NCI-H128 (cell line): ENCODE results near the gene LRBA.
A peak's percentile ranks its signal among the peaks of the same experiment; 100 is the strongest.

Source experiments
- DNase-seq: peaks from one replicate; lab custom pipeline; 2025; ENCODE audit not compliant: unreplicated experiment; lab: John Stamatoyannopoulos, UW

Gene LRBA

DNA sequence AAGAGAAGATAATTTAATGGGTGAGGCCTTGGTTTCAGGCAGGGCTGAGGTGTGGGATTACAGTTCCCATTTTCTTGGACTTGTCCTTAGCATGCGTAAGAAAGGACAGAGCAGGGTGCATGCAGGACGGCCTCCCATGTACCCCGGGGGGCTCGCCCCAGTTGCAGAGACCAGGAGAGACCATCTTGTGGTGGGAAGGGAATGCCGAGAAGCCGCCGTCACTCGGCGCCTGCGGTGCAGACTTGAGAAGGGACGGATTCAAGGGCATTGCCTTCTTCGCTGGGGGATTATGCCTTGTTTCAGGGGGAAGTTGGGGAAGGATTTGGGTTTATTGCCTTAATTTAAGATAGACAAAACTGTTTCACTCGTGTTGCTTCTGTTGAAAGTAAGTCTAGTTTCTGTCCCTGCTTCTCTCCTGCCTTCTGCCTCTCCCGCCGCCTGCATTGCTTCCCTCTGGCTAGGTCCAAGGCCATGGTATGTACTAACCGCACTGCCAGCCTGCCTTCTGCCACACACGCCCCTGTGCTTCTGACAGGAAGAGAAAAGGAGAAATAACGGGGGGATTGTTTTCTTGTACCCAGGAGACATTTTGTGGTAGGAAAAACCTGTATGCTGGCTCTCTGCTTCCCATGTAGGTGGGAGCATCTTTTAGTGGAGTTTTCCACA is 761.0 kb downstream of the LRBA start:
- no peak for DNase-seq

DNA sequence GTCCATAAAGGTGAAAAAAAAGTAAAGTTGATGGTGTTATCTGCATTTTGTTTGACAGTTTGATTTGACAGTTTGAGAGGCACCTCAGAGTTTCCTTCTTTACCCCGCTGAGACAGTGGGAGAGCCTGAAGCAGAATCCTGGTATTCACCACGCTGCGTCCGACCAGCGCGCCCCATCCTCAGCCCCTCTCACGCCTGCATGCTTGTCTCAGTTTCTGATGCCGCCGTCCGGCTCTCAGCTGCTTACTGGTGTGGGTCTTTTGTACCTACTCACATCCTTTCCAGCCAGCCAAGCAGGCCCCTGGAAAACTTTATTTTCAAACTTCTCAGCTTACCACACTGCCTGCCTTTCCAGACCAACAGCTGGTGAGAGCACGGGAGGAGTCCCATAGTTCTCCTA is 761.7 kb downstream of the LRBA start:
- no peak for DNase-seq

DNA sequence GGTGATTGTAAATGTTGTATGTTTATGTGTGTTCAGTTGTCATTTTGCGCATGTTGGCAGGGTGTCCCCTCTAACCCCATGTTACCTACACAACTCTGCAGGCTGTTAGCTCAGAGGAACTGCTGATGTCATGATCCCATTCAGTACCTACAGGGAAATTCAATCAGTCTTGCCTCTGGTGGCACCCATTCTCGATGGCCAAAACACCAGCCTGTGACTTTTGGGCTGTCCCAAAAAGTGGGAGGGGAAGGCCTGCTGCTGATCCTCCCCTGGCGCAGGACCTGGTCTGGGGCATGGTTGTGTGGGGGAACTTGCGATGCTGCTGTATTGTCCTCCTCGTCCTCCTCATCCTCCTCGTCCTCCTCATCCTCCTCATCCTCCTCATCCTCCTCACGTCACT is 762.3 kb downstream of the LRBA start:
- no peak for DNase-seq

DNA sequence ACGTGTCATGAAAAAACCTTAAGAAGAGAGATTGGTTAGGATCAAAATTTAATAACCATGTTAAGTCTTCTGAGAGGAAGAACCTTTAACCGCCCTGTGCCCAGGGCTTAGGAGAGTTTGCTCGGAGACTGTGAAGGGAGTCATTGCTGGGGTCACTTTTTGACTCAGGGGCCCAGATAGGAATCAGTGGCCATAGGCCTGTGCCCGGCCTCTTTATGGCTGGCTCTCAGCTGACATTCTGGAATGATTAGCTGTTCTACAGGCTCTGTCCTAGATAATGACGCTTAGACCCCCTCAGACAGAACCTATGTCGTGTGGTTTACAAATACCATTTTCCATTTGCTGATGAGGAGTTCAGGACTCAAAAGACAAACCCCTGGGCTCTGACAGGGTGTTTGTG is 762.8 kb downstream of the LRBA start:
- DNase-seq = no peak

DNA sequence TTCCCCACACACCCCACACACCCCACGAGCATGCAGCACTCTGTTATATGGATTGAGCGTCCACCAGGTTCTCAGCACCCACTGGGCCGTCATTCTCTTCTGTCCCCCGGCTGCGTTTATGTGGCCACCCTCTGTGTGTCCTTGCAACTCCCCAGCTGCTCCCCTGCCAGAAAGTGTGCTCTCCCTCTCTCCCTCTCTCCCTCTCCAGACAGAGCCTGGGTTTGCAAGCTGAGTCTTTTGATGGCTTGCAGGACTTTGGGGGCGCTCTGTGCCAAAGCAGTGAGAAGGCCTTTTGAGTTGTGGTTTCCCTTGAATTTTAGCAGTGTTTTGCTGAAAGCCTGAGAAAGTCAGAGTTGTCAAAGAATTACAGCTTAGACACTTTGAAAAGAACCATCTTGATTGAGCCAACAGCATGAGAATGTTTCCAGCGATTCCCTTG is 763.3 kb downstream of the LRBA start:
- DNase-seq = no peak

DNA sequence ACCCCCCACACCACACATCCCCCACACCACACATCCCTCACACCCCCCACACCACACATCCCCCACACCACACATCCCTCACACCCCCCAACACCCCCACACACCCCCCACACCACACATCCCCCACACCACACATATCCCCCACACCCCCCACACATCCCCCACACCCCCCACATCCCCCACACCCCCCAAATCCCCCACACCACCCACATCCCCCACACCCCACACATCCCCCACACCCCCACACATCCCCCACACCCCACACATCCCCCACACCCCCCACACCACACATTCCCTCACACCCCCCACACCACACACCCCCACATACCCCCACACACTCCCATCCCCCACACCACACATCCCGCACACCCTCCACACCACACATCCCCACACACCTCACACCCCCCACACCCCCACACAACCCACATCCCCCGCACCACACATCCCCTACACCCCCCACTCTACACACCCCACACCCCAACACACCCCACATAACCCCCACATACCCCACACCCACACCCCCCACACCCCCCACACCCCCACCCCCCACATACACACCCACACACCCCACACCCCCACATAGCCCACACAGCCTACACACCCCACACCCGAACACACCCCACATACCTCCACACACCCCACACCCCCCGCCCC is 764.0 kb downstream of the LRBA start:
- DNase-seq = no peak

DNA sequence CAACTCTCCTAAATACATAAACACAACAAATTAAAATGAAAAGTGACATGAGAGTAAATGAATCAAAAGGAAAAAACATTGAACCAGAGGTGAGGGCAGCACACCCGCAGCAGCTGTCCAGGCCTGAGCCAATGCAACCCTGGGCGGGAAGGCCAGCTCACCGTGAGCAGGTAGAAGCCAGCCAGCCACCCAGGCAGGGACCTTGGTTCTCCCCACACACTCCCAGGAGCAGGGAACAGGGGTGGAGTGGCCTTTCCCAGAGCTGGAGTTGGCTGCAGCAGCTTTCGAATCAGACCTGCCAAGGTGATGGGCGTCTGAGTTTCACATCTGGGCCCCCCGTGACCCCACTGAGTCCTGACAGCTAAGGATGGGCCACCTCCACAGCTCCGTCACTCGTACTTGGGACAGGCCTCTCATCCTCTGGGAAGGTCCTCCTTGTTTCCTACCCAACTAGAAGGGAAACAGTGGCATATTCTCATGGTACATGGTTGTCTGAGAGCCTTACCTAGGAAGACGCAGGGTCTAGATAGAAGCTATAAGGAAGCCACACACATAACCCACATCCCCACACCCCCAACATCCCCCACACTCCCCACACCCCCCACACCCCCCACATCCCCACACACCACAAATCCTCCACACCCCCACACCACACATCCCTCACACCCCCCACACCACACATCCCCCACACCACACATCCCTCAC is 764.6 kb downstream of the LRBA start:
- DNase-seq = no peak

DNA sequence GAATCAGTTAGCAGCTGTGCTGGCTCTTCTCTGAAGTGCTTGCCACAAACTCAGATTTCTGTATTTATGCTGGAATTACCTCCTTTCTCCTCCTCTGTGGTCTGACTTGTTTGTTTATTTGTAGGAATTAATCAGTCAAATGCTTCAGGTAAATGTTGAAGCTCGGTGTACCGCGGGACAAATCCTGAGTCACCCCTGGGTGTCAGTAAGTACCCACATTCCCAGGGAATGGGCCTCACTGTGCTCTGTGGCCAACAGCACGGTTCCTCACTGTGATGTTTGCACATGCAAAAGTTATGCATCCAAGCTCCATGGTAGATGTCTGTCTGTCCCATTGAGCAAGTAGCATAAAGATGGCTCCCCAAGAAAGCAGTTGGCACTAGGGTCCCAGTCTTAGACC is 766.9 kb downstream of the LRBA start:
- DNase-seq = no peak

DNA sequence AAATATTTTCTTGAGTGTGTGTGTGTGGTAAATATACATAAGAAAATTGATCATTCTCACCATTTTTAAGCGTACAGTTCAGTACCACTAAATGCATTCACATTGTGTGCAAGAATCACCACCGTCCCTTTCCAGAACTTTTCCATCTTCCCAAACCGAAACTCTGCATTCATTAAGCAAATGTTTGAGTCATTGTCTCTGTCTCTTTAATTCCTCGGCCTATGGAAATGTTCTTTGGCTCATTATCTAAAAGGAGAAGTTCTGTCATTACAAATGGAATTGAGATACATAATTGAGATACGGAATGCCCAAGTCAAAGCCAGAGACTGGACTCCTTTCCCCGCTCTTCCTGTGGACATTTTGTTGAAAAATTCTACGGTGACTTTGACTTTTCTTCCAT is 767.9 kb downstream of the LRBA start:
- no peak for DNase-seq

DNA sequence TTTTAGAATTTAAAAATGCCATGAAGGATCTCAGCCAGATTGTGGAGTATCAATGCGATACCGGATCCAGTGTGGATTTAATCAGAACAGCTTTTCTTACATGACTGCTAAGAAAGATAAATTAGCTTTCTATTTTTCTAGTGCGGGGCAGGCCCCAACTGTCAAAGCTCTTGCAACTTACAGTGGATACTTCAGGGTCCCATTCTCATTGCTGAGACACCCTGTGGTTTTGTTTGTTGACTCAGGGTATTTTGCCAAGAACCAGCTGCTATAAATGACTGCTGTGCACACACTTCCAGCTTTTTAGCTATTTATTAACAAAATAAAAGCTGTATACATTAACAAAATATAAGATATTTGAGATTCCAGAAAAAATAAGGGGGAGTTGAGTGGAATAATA is 770.5 kb downstream of the LRBA start:
- DNase-seq = peak; percentile 3

DNA sequence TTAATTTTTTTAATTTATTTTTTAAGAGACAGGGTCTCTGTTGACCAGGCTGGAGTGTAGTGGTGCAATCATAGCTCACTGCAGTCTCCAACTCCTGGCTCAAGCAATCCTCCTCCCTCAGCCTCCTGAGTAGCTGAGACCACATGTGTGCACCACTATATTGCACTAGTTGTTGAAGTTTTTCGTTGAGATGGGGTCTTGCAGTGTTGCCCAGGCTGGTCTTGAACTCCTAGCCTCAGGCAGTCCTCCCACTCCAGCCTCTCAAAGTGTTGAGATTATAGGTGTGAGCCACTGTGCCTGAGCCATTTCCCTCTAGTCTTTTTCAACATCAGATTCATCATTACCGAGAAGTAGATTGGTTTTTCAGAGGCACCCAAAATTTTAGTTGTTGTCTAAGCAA is 771.2 kb downstream of the LRBA start:
- DNase-seq = no peak

DNA sequence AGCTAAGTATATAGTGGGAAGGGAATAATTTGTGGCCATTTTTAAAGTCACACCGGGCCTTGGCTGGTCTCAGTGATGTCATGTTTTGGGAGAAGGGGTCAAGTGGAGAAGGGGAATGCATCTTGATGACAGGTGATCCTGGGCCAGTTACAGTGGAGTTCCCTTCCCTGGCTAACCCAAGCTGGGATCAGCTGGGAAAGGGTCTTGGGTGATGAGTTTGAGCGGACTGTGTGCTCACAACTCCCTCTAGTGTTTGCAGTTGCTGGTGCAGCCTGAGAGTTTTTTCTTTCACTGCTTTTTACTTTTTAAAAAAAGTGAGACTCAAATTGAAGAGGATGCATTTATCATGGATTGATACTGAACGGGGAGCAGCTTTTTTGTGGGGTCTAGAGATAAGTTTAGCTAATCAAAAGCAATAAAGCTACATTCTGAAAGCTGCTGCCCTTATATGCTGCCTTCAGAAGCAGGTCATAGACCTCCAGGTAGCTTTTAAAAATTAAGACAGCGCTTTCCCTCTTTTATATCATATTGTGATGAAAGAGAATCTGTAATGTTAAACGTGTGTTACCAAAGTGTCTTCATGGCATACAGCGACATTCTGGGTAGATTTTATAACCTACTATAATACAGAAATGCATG is 772.1 kb downstream of the LRBA start:
- no peak for DNase-seq

DNA sequence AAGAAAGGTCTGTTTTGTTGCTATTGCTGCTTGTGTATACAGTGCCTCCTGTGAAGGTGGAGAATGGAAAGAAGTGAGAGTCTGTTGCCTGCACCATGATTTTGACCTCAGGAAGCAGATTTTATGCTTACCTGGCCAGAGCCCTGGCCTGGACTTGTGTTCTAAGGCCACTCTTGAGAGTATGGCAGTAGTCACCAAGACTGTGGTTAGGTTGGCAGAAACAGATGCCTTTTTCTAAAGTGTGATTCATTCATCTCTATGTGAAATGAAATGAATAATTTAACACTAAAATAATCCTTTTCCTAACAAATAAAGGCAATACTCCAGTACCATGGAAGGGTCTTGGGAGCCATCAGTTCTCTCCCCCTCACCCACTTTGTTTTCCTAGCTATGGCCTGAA is 775.1 kb downstream of the LRBA start:
- no peak for DNase-seq

DNA sequence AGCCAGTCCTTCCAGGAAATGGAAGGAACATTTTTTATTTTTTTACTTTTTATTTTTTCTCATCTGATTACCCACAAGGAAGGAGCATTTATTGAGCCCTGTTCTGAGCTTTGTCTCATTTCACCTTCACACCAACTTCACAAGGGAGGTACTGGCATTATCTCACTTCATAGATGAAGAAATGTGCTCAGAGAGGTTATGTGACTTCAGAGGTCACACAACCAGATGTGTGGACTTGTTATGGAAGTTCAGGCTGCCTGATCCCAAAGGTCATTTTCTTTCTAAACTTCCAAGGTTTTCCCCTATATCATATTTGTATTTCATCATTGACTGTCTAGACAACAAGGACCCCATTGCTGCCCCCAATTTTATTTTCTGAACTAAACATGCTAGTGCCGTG is 776.5 kb downstream of the LRBA start:
- no peak for DNase-seq

DNA sequence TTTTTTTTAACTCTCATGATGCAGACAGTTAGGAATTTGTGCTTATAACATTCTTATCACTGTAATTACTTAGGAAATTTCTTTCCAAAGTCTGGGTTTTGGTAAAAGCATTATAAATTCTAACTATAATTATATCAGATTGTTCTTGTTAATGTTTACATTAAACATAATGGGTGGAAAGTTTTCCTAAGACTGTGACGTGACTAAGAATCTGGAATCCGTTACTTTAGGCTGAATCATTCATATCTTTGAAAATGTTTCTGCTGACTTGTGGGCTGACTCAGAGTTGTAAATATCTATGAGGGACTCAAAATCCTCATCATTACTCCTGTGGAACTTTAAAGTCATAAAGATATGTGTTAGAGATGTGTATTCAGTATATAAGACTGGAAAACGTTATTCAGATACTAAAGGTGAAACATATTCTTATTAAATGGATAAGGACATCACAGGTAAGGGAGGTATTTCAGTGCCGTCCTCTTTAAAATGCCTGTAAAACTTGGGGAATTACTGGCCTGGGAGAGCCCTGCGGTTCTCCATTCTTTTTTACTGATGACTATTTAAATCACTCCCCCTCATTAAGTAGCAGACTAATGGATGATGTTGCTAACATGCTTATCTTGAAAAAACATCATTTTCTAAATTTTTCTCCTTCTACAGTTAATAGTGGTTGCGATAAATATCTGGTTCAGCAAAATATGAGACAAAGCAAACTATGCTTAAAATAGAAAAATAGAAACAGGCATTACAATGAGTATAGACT is 777.8 kb downstream of the LRBA start:
- no peak for DNase-seq

DNA sequence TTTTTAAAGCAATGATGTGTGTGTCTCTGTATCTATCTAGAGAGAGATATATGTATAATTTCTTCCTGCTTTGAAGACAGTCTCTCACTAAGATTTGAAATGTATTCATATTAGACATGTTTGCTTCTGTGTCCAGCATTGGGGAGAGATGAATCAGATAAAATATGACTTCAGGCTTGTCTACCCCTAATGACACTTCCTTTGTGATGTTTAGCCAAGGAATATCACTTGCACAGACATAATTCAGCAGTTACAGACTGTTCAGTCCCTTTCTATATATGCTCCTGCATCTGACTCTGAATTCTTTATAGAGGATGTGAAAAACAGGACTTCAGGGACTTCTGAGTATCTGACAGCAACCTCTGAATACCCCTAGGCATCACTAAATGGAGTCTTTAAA is 778.5 kb downstream of the LRBA start:
- no peak for DNase-seq

DNA sequence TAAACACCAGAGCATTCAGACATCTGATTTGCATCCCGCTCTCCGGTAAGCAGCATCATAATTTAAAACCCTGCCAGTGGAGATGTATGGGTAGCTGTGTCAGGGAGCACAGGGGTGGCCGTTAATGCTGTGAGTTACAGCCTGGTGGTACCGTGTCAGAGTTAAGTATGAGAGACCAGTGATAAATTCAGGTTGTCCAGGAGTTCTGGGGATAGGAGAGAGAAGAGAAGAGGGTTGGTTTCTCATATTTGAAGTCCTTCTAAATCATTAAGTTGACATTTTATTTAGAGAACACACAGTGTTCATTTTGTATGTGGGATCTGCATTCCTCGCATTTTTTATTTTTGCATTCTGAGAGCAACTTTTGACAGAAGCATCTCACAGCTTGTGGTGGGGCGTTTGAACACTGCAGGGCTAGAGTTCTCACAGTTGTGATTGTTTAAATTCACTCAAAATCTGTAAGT is 779.2 kb downstream of the LRBA start:
- DNase-seq = no peak

DNA sequence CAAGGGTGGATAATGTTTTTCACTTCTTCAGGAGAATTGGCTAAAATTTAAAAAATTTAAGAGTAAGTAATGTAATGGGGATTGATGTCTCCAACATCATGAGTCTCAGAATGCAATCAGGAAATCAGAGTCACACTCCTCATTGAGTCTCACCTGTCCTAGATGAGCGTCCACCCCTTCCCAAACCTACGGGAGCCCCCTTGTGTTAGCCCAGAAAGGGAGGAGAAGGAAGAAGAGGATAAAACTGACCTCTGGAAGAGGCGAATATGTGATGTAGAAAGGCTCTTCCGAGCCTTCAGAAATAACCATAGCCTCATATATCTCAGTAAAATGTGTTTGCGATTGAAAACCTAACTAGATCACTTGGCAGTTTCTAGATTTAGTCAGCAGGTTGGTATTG is 779.8 kb downstream of the LRBA start:
- no peak for DNase-seq

DNA sequence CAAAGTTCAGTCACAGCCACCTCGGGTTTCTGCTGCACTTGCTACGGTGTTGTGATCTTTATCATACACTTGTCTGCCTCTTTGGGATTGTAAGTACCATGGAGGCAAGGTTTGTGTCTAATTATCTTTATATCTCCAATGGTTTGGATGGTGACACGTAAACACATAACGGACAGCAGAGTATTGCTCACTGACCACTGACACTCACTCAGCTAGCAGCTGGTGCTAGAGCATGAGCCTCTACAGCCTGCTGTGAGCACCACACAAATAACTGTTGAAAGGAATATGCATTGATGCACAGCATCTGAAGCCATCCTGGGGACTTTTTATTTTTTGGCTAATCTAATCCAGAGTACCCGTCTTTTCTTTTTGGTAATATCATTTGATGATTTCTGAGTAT is 780.8 kb downstream of the LRBA start:
- no peak for DNase-seq

DNA sequence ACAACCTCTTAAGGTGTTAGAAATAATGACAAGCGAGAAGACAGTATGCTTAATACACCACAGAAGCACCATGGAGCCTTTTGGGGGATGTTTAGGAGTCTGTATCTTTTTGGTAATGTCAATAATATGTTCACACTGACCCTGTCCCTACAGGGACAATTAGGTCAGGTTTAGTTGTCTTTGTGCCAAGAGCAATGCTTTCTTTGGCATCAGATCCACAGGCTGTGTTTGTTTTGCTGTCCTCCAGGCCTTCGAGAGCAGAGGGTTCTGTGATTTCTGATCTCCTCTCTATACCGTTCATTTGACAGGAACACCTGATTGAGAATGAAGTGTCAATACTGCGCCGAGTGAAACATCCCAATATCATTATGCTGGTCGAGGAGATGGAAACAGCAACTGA is 783.1 kb downstream of the LRBA start:
- DNase-seq = no peak

DNA sequence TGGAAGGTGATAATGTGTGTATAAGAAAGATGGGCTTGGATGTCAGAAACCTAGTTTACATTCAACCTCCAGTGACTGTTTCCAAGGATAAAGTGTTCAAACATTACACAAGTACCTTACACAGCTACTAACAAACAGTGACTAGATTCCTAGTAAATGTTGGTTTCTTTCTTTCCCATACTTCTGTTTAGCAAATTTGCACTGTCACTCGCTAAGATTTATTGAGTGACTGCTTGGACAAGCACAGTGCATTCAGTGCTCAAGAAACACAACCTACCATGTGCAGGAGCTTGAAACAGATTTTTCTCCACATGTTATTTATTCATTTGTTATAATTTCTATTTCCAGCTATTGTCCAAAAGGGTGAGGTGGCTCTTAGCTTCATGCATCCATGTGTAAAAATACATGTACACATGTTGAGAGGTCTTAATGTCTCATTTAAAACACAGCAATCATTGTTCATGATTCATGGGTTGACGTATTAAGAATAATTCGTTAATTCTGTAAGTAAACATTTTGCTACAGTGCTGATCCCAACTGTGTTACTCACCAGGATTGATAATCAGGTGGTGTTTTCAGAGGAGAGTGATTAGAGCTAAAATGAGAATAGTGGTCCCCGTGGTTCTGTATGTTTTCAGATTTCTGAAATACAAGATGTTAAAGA is 783.8 kb downstream of the LRBA start:
- no peak for DNase-seq
